ENCODE results near the gene ZNF804A. TPM values are rescaled to one million over a fixed set of nuclear protein-coding genes. Genes with fewer than 3 reads are reported as not detected.

Gene ZNF804A
- total and polyA plus RNA-seq, 2 of the 8 experiments (the other 6 are each of a cell fraction or from before 2014, with no cell fraction given): 0.02 TPM; not detected in 1

- Histone ChIP-seq H3K36me3 (ENCODE audit: control insufficient read depth in 2 of 4, insufficient read depth in 4 of 4, low read length in 3 of 4) (no peaks in the 10 kb centered on the region), H2AFZ (ENCODE audit: low read length) (no peak overlapping the region), H4K20me1 (replicated peaks in 1 of 2; ENCODE audit: control insufficient read depth in 1 of 2, insufficient read depth in 2 of 2, low read length in 2 of 2) (no peaks in the 10 kb centered on the region), H3K27ac (ENCODE audit: low read depth, low read length) (no peak overlapping the region), H2AK5ac (ENCODE audit: low read depth, low read length) (no peak overlapping the region), H3K9ac (replicated peaks in 1 of 4; ENCODE audit: extremely low read depth in 1 of 4, low read depth in 3 of 4, low read length in 3 of 4) (no peak overlapping the region), H4K91ac (replicated peaks; ENCODE audit: insufficient read length, low read length) (no peak overlapping the region), H2BK20ac (ENCODE audit: low read length) (no peak overlapping the region), H3K9me3 (ENCODE audit: insufficient read depth in 2 of 2, low read depth in 1 of 2, low read length in 1 of 2) (no peaks in the 10 kb centered on the region; a peak in 1 of 4 replicates), H3K14ac (ENCODE audit: insufficient read length) (no peak overlapping the region), H3K4me3 (ENCODE audit: extremely low read depth in 1 of 4, insufficient read depth in 2 of 4, low read depth in 3 of 4, low read length in 4 of 4) (no peak overlapping the region), H3K23ac (ENCODE audit: insufficient read length) (no peak overlapping the region), H3K4ac (replicated peaks; ENCODE audit: insufficient read length, low read depth, low read length) (no peak overlapping the region), H2BK12ac (ENCODE audit: low read depth, low read length) (no peak overlapping the region), H2BK15ac (ENCODE audit: low read length) (no peak overlapping the region), H3K27me3 (replicated peaks in 1 of 4; ENCODE audit: control insufficient read depth in 3 of 4, extremely low read depth in 1 of 4, insufficient read depth in 3 of 4, low read length in 3 of 4) (no peaks in the 10 kb centered on the region), H3K56ac (replicated peaks; ENCODE audit: insufficient read length, low read depth, low read length) (no peak overlapping the region), H3K23me2 (ENCODE audit: low read depth, low read length) (no peaks in the 10 kb centered on the region), H2BK120ac (replicated peaks; ENCODE audit: low read depth, low read length) (no peak overlapping the region), H2BK5ac (ENCODE audit: low read depth, low read length) (no peak overlapping the region), H3K4me1 (replicated peaks in 1 of 4; ENCODE audit: control insufficient read depth in 3 of 4, insufficient read depth in 4 of 4, low read length in 3 of 4) (no peaks in the 10 kb centered on the region), H4K5ac (ENCODE audit: insufficient read length, low read depth, low read length) (no peak overlapping the region), H4K8ac (ENCODE audit: extremely low read depth, insufficient read depth, low read length) (no peak overlapping the region; the same call in 1 of the 2 replicates), H3K4me2 (ENCODE audit: insufficient read depth in 1 of 2, low read depth in 2 of 2, low read length in 2 of 2) (no peak overlapping the region), H3K79me1 (ENCODE audit: low read depth, low read length) (no peaks in the 10 kb centered on the region), H3K18ac (ENCODE audit: extremely low read depth, low read length) (no peak overlapping the region), H3K79me2 (ENCODE audit: control insufficient read depth in 1 of 2, insufficient read depth in 2 of 2, low read length in 2 of 2) (no peaks in the 10 kb centered on the region)
- WGBS, 2 experiments (ENCODE audit: extremely low coverage in 1 of 2, insufficient coverage in 1 of 2, insufficient read length in 1 of 2, insufficient replicate concordance in 2 of 2, low coverage in 1 of 2, low lambda C conversion rate in 2 of 2, missing lambda C conversion rate in 1 of 2): 92% methylated on average over 2 of the region's 2 CpGs; no CpG with 5 or more reads in 1 of the 2 experiments
- CTCF ChIA-PET (ENCODE audit: partially characterized antibody): interaction anchor here (0.9 kb wide), 1 partner anchor 11 kb away, joined by 3 read pairs; no protein-coding TSS in a partner anchor
- FAIRE-seq: no peak
- POLR2A ChIA-PET (ENCODE audit: partially characterized antibody): no interaction called here
- no peak for DNase-seq (ENCODE audit: low read depth in 1 of 2, low spot score in 2 of 2)
- TF ChIP-seq KDM4A (IDR thresholded peaks at IDR 0.05; ENCODE audit: low read depth, low read length, severe bottlenecking): no peak
- no peak for TF ChIP-seq GABPA (IDR thresholded peaks at IDR 0.05; ENCODE audit: borderline replicate concordance, insufficient read depth, low read length)
- TF ChIP-seq RAD21 (IDR thresholded peaks at IDR 0.05 in 1 of 2, conservative IDR thresholded peaks at IDR 0.05 in 1 of 2; ENCODE audit: low read depth in 2 of 2, low read length in 2 of 2): no peak
- TF ChIP-seq NANOG (IDR thresholded peaks at IDR 0.05; ENCODE audit: insufficient read depth, low read depth, low read length, poor library complexity, severe bottlenecking): no peak
- TF ChIP-seq SUZ12 (IDR thresholded peaks at IDR 0.05; ENCODE audit: low read length): no peak
- TF ChIP-seq PHF8 (conservative IDR thresholded peaks at IDR 0.05; ENCODE audit: low read depth, low read length): no peak
- TF ChIP-seq POU5F1 (IDR thresholded peaks at IDR 0.05; ENCODE audit: low read depth, low read length): no peak
- no peak for TF ChIP-seq EP300 (IDR thresholded peaks at IDR 0.05; ENCODE audit: borderline replicate concordance in 1 of 2, low read depth in 2 of 2, low read length in 2 of 2)
- no peak for TF ChIP-seq JUN (IDR thresholded peaks at IDR 0.05; ENCODE audit: low read depth, low read length)
Measured at GRCh38 chr2:184680825-184681224, 82.5 kb downstream of the ZNF804A start.

All from H1 (cell line).